Hepatocyte (in vitro differentiated cells): ENCODE results near the gene TLCD2. TPM values are rescaled to one million over a fixed set of nuclear protein-coding genes. Genes with fewer than 3 reads are reported as not detected.

Source experiments
- DNase-seq: peaks from one replicate; pipeline ENCODE4 v3.0.0-alpha.2; 2016; ENCODE audit warnings: low spot score
- H2AFZ ChIP-seq: fragments of 200-600 bp; sonication (generic); 2 replicates; pipeline ENCODE4 v1.6.0; 2016; ENCODE audit warnings: antibody characterized with exemption, mild to moderate bottlenecking
- H3K27ac ChIP-seq: fragments of 200-600 bp; sonication (generic); 2 replicates; pipeline ENCODE4 v1.5.1; 2016; ENCODE audit warnings: mild to moderate bottlenecking
- H3K27me3 ChIP-seq: fragments of 200-600 bp; sonication (generic); 2 replicates; pipeline ENCODE4 v1.6.1; 2016
- H3K36me3 ChIP-seq: fragments of 200-600 bp; sonication (generic); replicated peaks from 2 replicates; pipeline ENCODE4 v1.5.1; 2016; ENCODE audit warnings: low read depth; ENCODE audit not compliant: insufficient read depth
- H3K4me1 ChIP-seq: fragments of 200-600 bp; sonication (generic); 2 replicates; pipeline ENCODE4 v1.5.1; 2016; ENCODE audit warnings: mild to moderate bottlenecking, moderate library complexity; ENCODE audit not compliant: insufficient read depth
- H3K4me2 ChIP-seq: fragments of 200-600 bp; sonication (generic); 2 replicates; pipeline ENCODE4 v1.6.0; 2016
- H3K4me3 ChIP-seq: fragments of 200-600 bp; sonication (generic); 2 replicates; pipeline ENCODE4 v1.5.1; 2016; ENCODE audit warnings: mild to moderate bottlenecking
- H3K79me2 ChIP-seq: fragments of 200-600 bp; sonication (generic); 2 replicates; pipeline ENCODE4 v1.6.0; 2017; ENCODE audit warnings: mild to moderate bottlenecking
- H3K9me2 ChIP-seq: fragments of 200-600 bp; sonication (generic); replicated peaks from 2 replicates; pipeline ENCODE4 v1.6.0; 2017; ENCODE audit warnings: mild to moderate bottlenecking; ENCODE audit not compliant: insufficient read depth
- H3K9me3 ChIP-seq: fragments of 200-600 bp; sonication (generic); 2 replicates; pipeline ENCODE4 v1.5.1; 2016; ENCODE audit warnings: low read depth, mild to moderate bottlenecking
- H4K20me1 ChIP-seq: fragments of 200-600 bp; sonication (generic); 2 replicates; pipeline ENCODE4 v1.6.0; 2016; ENCODE audit warnings: mild to moderate bottlenecking; ENCODE audit not compliant: insufficient read depth, poor library complexity, severe bottlenecking
- EZH2 ChIP-seq: fragments of 200-600 bp; sonication (generic); IDR thresholded peaks from 2 replicates; pipeline ENCODE4 v1.6.1; 2016; ENCODE audit warnings: antibody characterized with exemption, mild to moderate bottlenecking, borderline replicate concordance
- EZH2phosphoT487 ChIP-seq: fragments of 200-600 bp; sonication (generic); IDR thresholded peaks from one replicate; pipeline ENCODE4 v1.6.1; 2018; ENCODE audit warnings: antibody characterized with exemption, mild to moderate bottlenecking, low read depth, moderate library complexity; ENCODE audit not compliant: unreplicated experiment, severe bottlenecking
- WGBS: methylation state at CpG from one replicate; pipeline ENCODE4 v1.1.6; 2016; ENCODE audit warnings: low lambda C conversion rate; ENCODE audit errors: missing lambda C conversion rate; 5-methylcytosine and 5-hydroxymethylcytosine counted together
- polyA plus RNA-seq: library from polyadenylated mRNA; unstranded; fragments of >200 nt; fragmentation: Nextera tagmentation; extraction: Ambion mirVana; gene quantifications from 2 replicates; pipeline ENCODE4 v1.2.1, GENCODE V29; 2016
- total RNA-seq: library from RNA; depleted of rRNA; stranded (reverse); fragments of >200 nt; gene quantifications from 2 replicates; pipeline ENCODE4 v1.2.3, GENCODE V29; 2014
- TF ChIP-seq, protein P1 (sequence below): fragments of 200-600 bp; sonication (generic); IDR thresholded peaks from 2 replicates; pipeline ENCODE4 v1.5.1; 2016; ENCODE audit warnings: antibody characterized with exemption, mild to moderate bottlenecking; ENCODE audit not compliant: poor library complexity

TLCD2 gene
- total and polyA plus RNA-seq, 2 experiments from 2014 or later: 2.0 to 4.5 TPM

DNA sequence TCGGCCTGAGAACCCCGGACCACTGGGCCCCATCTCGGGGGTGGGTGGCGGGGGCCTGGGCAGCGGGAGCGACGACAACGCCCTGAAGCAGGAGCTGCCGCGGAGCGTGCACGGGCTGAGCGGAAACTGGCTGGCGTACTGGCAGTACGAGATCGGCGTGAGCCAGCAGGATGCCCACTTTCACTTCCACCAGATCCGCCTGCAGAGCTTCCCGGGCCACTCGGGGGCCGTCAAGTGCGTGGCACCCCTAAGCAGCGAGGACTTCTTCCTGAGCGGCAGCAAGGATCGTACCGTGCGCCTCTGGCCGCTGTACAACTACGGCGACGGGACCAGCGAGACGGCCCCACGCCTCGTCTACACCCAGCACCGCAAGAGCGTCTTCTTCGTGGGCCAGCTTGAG, 23.6 kb upstream of the TLCD2 start:
- Histone ChIP-seq H3K9me2 (no peaks in the 10 kb centered on the region), H3K36me3 (no peaks in the 10 kb centered on the region), H3K27ac (no peak overlapping the region), H3K9me3 (no peaks in the 10 kb centered on the region), H3K27me3 (no peaks in the 10 kb centered on the region), H2AFZ (no peak overlapping the region), H3K4me3 (no peak overlapping the region), H3K79me2 (no peaks in the 10 kb centered on the region), H3K4me1 (peaks cover 28% of the 10 kb centered on the region), H4K20me1 (no peaks in the 10 kb centered on the region), H3K4me2 (no peak overlapping the region)
- WGBS: 95% methylated on average over 38 of the region's 38 CpGs
- DNase-seq: no peak
- TF ChIP-seq, protein P1, sequence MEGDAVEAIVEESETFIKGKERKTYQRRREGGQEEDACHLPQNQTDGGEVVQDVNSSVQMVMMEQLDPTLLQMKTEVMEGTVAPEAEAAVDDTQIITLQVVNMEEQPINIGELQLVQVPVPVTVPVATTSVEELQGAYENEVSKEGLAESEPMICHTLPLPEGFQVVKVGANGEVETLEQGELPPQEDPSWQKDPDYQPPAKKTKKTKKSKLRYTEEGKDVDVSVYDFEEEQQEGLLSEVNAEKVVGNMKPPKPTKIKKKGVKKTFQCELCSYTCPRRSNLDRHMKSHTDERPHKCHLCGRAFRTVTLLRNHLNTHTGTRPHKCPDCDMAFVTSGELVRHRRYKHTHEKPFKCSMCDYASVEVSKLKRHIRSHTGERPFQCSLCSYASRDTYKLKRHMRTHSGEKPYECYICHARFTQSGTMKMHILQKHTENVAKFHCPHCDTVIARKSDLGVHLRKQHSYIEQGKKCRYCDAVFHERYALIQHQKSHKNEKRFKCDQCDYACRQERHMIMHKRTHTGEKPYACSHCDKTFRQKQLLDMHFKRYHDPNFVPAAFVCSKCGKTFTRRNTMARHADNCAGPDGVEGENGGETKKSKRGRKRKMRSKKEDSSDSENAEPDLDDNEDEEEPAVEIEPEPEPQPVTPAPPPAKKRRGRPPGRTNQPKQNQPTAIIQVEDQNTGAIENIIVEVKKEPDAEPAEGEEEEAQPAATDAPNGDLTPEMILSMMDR: no peak
- TF ChIP-seq EZH2phosphoT487 (no peak), EZH2 (no peak)

DNA sequence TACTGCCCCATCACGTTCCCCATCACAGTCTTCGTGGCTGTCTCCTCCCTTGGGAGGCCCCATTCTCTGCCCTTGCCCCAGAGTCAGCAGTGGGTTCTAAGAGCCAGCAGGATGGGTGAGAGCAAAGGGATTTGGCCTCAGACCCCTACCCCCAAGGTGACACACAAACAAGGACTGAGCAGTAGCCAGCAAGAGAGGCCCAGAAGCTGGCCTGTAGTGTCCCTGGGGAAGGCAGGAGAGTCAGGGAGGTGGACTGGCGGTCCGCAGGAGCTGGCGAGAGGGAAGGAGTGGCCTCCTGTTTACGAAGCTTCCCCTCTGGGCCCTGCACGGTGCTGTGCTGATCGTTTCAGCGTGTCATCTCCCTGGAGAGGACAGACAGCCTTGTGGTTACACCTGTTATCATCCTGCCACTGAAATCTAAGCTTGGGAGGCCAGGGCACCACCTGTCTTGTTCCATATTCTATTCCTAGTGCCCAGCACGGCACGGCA, 22.7 kb upstream of the TLCD2 start:
- TF ChIP-seq, protein P1: no peak
- no peak for TF ChIP-seq EZH2phosphoT487
- TF ChIP-seq EZH2: no peak
- no peaks in the 10 kb centered on the region for H3K36me3 ChIP-seq

DNA sequence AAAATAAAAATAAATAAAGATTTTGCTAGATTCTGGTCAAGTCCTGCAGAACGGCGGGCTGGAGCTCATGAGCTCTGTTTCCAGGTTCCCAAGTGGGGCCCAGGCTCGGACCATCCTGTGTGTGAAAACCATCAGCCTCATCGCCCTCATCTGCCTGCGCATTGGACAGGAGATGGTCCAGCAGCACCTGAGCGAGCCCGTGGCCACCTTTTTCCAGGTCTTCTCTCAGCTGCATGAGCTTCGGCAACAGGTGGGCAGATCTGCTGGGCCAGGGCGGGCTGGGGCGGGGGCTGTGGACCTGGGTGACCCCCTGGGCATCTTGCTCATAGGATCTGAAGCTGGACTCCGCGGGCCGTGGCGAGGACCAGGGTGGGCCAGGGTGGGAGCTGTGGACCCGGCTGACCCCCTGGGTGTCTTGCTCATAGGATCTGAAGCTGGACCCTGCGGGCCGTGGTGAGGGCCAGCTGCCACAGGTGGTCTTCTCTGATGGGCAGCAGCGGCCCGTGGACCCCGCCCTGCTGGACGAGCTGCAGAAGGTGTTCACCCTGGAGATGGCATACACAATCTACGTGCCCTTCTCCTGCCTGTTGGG, 22.2 kb upstream of the TLCD2 start:
- Histone ChIP-seq H3K4me1 (peaks cover 23% of the 10 kb centered on the region), H3K27me3 (no peaks in the 10 kb centered on the region), H3K4me2 (no peak overlapping the region), H3K9me2 (no peaks in the 10 kb centered on the region), H3K79me2 (peaks cover 3% of the 10 kb centered on the region), H3K4me3 (no peak overlapping the region), H3K27ac (no peak overlapping the region), H2AFZ (no peak overlapping the region), H3K9me3 (no peaks in the 10 kb centered on the region), H4K20me1 (no peaks in the 10 kb centered on the region), H3K36me3 (no peaks in the 10 kb centered on the region)
- TF ChIP-seq EZH2: no peak
- TF ChIP-seq, protein P1: no peak
- TF ChIP-seq EZH2phosphoT487: no peak
- DNase-seq: no peak
- WGBS: 96% methylated on average over 18 of the region's 22 CpGs

More for the DNA sequence above, 22.7 kb upstream of the TLCD2 start:
- Histone ChIP-seq H3K4me2 (no peak overlapping the region), H3K4me3 (no peak overlapping the region), H4K20me1 (no peaks in the 10 kb centered on the region), H3K27me3 (no peaks in the 10 kb centered on the region), H2AFZ (no peak overlapping the region), H3K4me1 (peaks cover 28% of the 10 kb centered on the region), H3K9me2 (no peaks in the 10 kb centered on the region), H3K27ac (no peak overlapping the region), H3K79me2 (peaks cover 3% of the 10 kb centered on the region), H3K9me3 (no peaks in the 10 kb centered on the region)
- no peak for DNase-seq
- WGBS: 92% methylated on average over 11 of the region's 11 CpGs
